Calu3 (cell line): ENCODE results near the gene NRG3. TPM values are rescaled to one million over a fixed set of nuclear protein-coding genes. Genes with fewer than 3 reads are reported as not detected.

Experiments used
- BruUV-seq: library from RNA; stranded (reverse); fragments of 400-500 nt; replicated peaks from 2 replicates; lab custom pipeline; 2021; lab: Mats Ljungman, UMichigan
- CTCF ChIA-PET: fragments of 300-600 bp; sonication (Branson Sonifier 250); formaldehyde crosslinking; loops from one replicate; lab custom pipeline; 2022; ENCODE audit warnings: antibody characterized with exemption; lab: Charles Lee
- DNase-seq: peaks from one replicate; pipeline ENCODE4 v3.0.0; 2022
- H3K27ac Mint-ChIP-seq: one replicate; pipeline ENCODE4 v1.8.0; 2022; ENCODE audit warnings: mixed read lengths; ENCODE audit not compliant: unreplicated experiment
- H3K27me3 Mint-ChIP-seq: one replicate; pipeline ENCODE4 v1.8.0; 2022; ENCODE audit warnings: mixed read lengths; ENCODE audit not compliant: unreplicated experiment
- H3K36me3 Mint-ChIP-seq: one replicate; pipeline ENCODE4 v1.8.0; 2022; ENCODE audit warnings: mild to moderate bottlenecking, moderate library complexity, mixed read lengths; ENCODE audit not compliant: insufficient read depth, unreplicated experiment
- H3K4me1 Mint-ChIP-seq: one replicate; pipeline ENCODE4 v1.8.0; 2022; ENCODE audit warnings: mild to moderate bottlenecking, low read depth, mixed read lengths; ENCODE audit not compliant: unreplicated experiment
- H3K4me3 Mint-ChIP-seq: one replicate; pipeline ENCODE4 v1.8.0; 2022; ENCODE audit warnings: mild to moderate bottlenecking, low read depth, moderate library complexity, mixed read lengths; ENCODE audit not compliant: unreplicated experiment
- H3K9me3 Mint-ChIP-seq: one replicate; pipeline ENCODE4 v1.8.0; 2022; ENCODE audit warnings: low read depth, mixed read lengths; ENCODE audit not compliant: unreplicated experiment
- intact Hi-C: fragments of 100-400 bp; cut with micrococcal nuclease; formaldehyde crosslinking; loops from one replicate; pipeline ENCODE4 v1.10.0; 2022; ENCODE audit not compliant: unreplicated experiment
- total RNA-seq: library from RNA; stranded (reverse); gene quantifications from 2 replicates; pipeline ENCODE4 v1.2.3, GENCODE V29; 2022
- TF ChIP-seq, protein P1 (sequence below): fragments of 200-600 bp; IDR thresholded peaks from one replicate; pipeline ENCODE4 v1.8.0; 2022; ENCODE audit warnings: antibody characterized with exemption; ENCODE audit not compliant: unreplicated experiment

NRG3 gene
- total RNA-seq, 1 experiment from 2014 or later: 46.3 TPM

DNA sequence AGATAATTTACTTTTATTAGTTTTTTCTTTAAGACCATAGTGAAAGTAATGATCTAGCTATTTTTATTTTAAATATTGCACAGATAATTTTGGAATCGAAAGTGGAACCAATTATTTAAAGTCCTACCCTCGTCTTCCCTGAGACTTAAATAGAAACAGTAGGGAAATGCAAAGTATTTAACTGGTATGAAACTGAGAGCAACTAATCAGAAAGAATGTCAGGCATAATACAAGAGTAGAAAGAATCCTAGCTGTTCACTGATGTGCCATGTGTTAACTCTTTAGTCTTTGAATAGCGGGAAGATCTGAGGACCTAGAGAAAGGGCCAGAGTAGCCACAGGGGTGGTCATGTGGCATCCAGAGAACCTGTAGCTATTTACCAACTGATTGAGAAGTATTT lies 630.0 kb downstream of the NRG3 start:
- intact Hi-C loops: no loop called here
- Mint-ChIP-seq H3K27ac (no peak overlapping the region), H3K27me3 (no peaks in the 10 kb centered on the region), H3K4me3 (no peak overlapping the region), H3K4me1 (no peaks in the 10 kb centered on the region), H3K9me3 (no peaks in the 10 kb centered on the region), H3K36me3 (no peaks in the 10 kb centered on the region)
- no TSS peak for BruUV-seq
- TF ChIP-seq, protein P1, sequence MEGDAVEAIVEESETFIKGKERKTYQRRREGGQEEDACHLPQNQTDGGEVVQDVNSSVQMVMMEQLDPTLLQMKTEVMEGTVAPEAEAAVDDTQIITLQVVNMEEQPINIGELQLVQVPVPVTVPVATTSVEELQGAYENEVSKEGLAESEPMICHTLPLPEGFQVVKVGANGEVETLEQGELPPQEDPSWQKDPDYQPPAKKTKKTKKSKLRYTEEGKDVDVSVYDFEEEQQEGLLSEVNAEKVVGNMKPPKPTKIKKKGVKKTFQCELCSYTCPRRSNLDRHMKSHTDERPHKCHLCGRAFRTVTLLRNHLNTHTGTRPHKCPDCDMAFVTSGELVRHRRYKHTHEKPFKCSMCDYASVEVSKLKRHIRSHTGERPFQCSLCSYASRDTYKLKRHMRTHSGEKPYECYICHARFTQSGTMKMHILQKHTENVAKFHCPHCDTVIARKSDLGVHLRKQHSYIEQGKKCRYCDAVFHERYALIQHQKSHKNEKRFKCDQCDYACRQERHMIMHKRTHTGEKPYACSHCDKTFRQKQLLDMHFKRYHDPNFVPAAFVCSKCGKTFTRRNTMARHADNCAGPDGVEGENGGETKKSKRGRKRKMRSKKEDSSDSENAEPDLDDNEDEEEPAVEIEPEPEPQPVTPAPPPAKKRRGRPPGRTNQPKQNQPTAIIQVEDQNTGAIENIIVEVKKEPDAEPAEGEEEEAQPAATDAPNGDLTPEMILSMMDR: no peak
- CTCF ChIA-PET: no interaction called here
- DNase-seq: no peak

DNA sequence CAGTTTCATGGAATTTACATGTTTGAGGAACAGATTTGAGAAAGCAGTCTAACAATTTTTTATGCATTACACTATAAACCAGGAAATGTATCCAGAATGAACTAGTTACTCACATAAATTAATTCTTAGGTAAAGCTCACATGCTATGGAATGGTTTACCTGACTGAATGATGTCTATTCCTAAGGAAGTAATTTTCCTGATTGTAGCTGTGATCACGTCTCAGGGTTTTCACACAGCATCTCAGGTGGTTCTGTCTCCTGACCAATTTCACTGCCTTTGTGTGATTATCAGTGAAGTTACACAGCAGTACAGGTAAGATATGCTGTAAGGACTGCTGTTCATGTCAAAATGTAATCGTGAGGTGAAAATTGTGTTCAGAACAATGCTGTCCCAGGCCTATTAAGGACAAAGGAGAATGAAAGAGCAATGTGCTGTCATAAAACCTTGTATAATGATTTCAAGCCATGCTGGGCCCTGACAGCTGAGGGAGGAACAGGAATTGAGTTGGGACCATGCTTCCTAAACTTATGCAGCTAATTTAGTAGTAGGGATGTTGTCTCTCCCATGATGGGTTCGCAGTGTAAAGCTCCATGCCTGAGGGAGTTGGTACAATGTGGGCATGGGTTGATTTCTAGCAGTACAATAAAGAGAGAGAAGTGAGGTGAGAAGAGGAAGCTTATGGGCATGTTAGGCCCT lies 631.8 kb downstream of the NRG3 start:
- H3K4me3 Mint-ChIP-seq: no peak overlapping the region
- BruUV-seq: no TSS peak
- CTCF ChIA-PET: interaction anchor here (0.6 kb wide), 1 partner anchor 15 kb away, joined by 3 read pairs; no protein-coding TSS in a partner anchor

DNA sequence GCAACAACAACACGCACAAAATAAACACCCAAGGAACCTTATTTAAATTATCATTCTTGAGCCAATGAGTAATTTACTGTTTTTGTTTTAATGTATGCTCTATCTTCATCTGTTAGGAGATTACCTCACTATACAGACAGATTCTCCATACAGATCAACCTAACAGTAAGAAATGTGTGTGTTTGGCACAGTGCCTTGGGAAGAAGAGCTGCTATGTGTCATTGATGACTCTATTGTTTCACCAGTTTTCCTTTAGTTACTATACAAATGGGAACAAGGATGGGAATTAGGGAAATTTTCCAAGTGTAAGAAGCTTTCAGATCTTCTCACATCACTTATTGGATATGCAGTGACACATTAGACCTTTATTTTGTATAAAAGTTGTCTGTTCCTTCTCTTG lies 640.3 kb downstream of the NRG3 start:
- CTCF ChIA-PET: no interaction called here
- no TSS peak for BruUV-seq
- intact Hi-C loops: no loop called here
- TF ChIP-seq, protein P1: no peak
- Mint-ChIP-seq H3K9me3 (no peaks in the 10 kb centered on the region), H3K36me3 (no peaks in the 10 kb centered on the region), H3K4me1 (no peaks in the 10 kb centered on the region), H3K27ac (no peak overlapping the region), H3K4me3 (no peak overlapping the region), H3K27me3 (no peaks in the 10 kb centered on the region)
- DNase-seq: no peak

More for the DNA sequence above, 631.8 kb downstream of the NRG3 start:
- Mint-ChIP-seq H3K4me1 (no peaks in the 10 kb centered on the region), H3K36me3 (no peaks in the 10 kb centered on the region), H3K9me3 (no peaks in the 10 kb centered on the region), H3K27ac (no peak overlapping the region), H3K27me3 (no peaks in the 10 kb centered on the region)
- intact Hi-C loops: no loop called here
- TF ChIP-seq, protein P1: no peak
- DNase-seq: no peak

DNA sequence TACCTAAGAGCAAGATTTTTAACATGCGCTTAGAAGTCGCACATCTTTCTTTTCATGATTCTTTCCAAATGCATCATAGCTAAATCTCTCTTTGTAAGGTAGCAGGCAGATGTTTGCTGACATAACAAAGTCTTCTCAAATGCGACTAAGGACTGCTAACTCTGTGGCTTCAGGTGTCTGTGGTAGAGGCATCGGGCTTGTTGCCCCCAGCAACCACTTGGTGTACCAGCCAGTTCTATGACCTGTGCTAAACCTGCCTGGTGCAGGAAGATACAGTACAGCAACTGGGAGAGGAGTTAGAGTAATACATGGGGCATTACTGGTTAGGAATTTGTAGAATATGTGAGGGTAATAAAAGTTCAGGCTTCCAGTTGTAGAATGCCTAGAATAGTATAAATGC lies 654.1 kb downstream of the NRG3 start:
- intact Hi-C loops: no loop called here
- H3K36me3 Mint-ChIP-seq: no peaks in the 10 kb centered on the region
- H3K27ac Mint-ChIP-seq: no peak overlapping the region

More for the DNA sequence above, 654.1 kb downstream of the NRG3 start:
- H3K4me3 Mint-ChIP-seq: no peak overlapping the region
- CTCF ChIA-PET: no interaction called here
- no peak for DNase-seq
- no peaks in the 10 kb centered on the region for H3K4me1 Mint-ChIP-seq
- TF ChIP-seq, protein P1: no peak
- H3K27me3 Mint-ChIP-seq: no peaks in the 10 kb centered on the region
- no TSS peak for BruUV-seq
- H3K9me3 Mint-ChIP-seq: no peaks in the 10 kb centered on the region
